ENCODE data around the gene TMEM151B.

DNA sequence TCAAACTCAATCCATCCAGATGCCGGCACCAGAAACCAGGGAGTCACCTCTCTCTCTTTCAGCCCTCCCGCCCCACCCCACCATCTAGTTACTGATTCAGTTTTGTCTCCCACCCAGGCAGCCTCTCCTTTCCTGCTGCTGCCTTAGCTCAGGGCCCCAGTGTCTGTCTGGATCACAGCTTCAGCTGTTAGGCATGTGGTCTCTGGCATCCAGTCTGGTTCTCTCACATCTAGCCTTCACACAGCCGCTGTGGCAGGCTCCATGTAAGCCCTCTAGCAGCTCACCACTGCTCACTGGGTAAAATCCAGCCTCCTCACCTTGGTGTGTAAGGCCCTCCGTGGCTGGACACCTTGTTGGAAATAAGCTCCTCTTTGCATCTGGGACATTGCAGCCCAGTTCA is 21.6 kb downstream of the TMEM151B start:
- TF ChIP-seq, protein P1, sequence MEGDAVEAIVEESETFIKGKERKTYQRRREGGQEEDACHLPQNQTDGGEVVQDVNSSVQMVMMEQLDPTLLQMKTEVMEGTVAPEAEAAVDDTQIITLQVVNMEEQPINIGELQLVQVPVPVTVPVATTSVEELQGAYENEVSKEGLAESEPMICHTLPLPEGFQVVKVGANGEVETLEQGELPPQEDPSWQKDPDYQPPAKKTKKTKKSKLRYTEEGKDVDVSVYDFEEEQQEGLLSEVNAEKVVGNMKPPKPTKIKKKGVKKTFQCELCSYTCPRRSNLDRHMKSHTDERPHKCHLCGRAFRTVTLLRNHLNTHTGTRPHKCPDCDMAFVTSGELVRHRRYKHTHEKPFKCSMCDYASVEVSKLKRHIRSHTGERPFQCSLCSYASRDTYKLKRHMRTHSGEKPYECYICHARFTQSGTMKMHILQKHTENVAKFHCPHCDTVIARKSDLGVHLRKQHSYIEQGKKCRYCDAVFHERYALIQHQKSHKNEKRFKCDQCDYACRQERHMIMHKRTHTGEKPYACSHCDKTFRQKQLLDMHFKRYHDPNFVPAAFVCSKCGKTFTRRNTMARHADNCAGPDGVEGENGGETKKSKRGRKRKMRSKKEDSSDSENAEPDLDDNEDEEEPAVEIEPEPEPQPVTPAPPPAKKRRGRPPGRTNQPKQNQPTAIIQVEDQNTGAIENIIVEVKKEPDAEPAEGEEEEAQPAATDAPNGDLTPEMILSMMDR (IDR thresholded peaks at IDR 0.05), result no peak
- TF ChIP-seq POLR2A (IDR thresholded peaks at IDR 0.05), result no peak
- TF ChIP-seq POLR2AphosphoS5 (IDR thresholded peaks at IDR 0.05), result no peak
- TF ChIP-seq EP300 (IDR thresholded peaks at IDR 0.05), result no peak
